Smooth muscle cell (in vitro differentiated cells): ENCODE results near the gene KLHL14. TPM values are rescaled to one million over a fixed set of nuclear protein-coding genes. Genes with fewer than 3 reads are reported as not detected.

Experiments
- DNase-seq: peaks from one replicate; lab custom pipeline; 2025; ENCODE audit not compliant: unreplicated experiment; lab: John Stamatoyannopoulos, UW
- H2AFZ ChIP-seq: fragments of 200-600 bp; sonication (generic); 2 replicates; pipeline ENCODE4 v1.6.0; 2016; ENCODE audit warnings: antibody characterized with exemption, low read depth, mild to moderate bottlenecking
- H3F3A ChIP-seq: fragments of 200-600 bp; sonication (generic); 2 replicates; pipeline ENCODE4 v1.6.0; 2017; ENCODE audit warnings: antibody characterized with exemption, low read depth
- H3K27ac ChIP-seq: fragments of 200-600 bp; sonication (generic); 2 replicates; pipeline ENCODE4 v1.5.1; 2016; ENCODE audit warnings: low read depth, mild to moderate bottlenecking
- H3K27me3 ChIP-seq: fragments of 200-600 bp; sonication (generic); 2 replicates; pipeline ENCODE4 v1.6.1; 2016; ENCODE audit warnings: low read depth, mild to moderate bottlenecking
- H3K36me3 ChIP-seq: fragments of 200-600 bp; sonication (generic); 2 replicates; pipeline ENCODE4 v1.5.1; 2016; ENCODE audit warnings: low read depth
- H3K4me1 ChIP-seq: fragments of 200-600 bp; sonication (generic); 2 replicates; pipeline ENCODE4 v1.5.1; 2016; ENCODE audit warnings: low read depth
- H3K4me2 ChIP-seq: fragments of 200-600 bp; sonication (generic); 2 replicates; pipeline ENCODE4 v1.6.0; 2016; ENCODE audit warnings: mild to moderate bottlenecking
- H3K4me3 ChIP-seq: fragments of 200-600 bp; sonication (generic); 2 replicates; pipeline ENCODE4 v1.5.1; 2016; ENCODE audit warnings: mild to moderate bottlenecking
- H3K79me2 ChIP-seq: fragments of 200-600 bp; sonication (generic); 2 replicates; pipeline ENCODE4 v1.6.0; 2016; ENCODE audit warnings: low read depth, mild to moderate bottlenecking
- H3K9ac ChIP-seq: fragments of 200-600 bp; sonication (generic); 2 replicates; pipeline ENCODE4 v1.6.0; 2016; ENCODE audit warnings: low read depth
- H3K9me3 ChIP-seq: fragments of 200-600 bp; sonication (generic); replicated peaks from 2 replicates; pipeline ENCODE4 v1.5.1; 2016; ENCODE audit warnings: low read depth
- H4K20me1 ChIP-seq: fragments of 200-600 bp; sonication (generic); 2 replicates; pipeline ENCODE4 v1.6.0; 2016; ENCODE audit warnings: low read depth
- WGBS: methylation state at CpG from one replicate; pipeline ENCODE4 v1.1.7; 2016; ENCODE audit warnings: low lambda C conversion rate; 5-methylcytosine and 5-hydroxymethylcytosine counted together
- polyA plus RNA-seq: library from polyadenylated mRNA; unstranded; fragments of >200 nt; fragmentation: Nextera tagmentation; extraction: Ambion mirVana; gene quantifications from 2 replicates; pipeline ENCODE4 v1.2.1, GENCODE V29; 2016
- total RNA-seq: library from RNA; depleted of rRNA; stranded (reverse); fragments of >200 nt; gene quantifications from 2 replicates; pipeline ENCODE4 v1.2.3, GENCODE V29; 2014
- TF ChIP-seq, protein P1 (sequence below): fragments of 200-600 bp; sonication (generic); IDR thresholded peaks from 2 replicates; pipeline ENCODE4 v1.5.1; 2017; ENCODE audit warnings: borderline replicate concordance, mild to moderate bottlenecking, antibody characterized with exemption; ENCODE audit not compliant: insufficient read depth, poor library complexity, severe bottlenecking

The KLHL14 gene
- total and polyA plus RNA-seq, 2 experiments from 2014 or later: not detected

DNA sequence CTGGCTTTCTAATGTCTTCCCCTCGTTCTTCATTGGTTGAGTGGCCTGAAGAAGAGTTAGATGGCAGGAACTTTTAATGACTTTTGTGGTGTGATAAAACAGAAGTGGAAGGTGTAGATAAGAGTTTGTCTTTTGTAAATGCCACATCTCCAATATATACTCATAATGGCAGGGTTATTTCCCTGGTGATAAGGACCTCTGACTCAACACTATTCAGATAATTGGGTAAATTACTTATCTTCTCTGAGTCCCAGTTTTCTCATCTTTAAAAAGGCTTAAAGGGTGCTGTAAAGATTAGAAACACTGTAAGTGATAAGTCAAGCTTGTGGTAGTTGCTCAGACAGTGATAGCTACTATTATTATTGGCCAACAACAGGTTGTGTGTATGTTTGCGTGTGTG lies 9.5 kb downstream of the KLHL14 start:
- TF ChIP-seq, protein P1, sequence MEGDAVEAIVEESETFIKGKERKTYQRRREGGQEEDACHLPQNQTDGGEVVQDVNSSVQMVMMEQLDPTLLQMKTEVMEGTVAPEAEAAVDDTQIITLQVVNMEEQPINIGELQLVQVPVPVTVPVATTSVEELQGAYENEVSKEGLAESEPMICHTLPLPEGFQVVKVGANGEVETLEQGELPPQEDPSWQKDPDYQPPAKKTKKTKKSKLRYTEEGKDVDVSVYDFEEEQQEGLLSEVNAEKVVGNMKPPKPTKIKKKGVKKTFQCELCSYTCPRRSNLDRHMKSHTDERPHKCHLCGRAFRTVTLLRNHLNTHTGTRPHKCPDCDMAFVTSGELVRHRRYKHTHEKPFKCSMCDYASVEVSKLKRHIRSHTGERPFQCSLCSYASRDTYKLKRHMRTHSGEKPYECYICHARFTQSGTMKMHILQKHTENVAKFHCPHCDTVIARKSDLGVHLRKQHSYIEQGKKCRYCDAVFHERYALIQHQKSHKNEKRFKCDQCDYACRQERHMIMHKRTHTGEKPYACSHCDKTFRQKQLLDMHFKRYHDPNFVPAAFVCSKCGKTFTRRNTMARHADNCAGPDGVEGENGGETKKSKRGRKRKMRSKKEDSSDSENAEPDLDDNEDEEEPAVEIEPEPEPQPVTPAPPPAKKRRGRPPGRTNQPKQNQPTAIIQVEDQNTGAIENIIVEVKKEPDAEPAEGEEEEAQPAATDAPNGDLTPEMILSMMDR: no peak
- Histone ChIP-seq H3K36me3 (no peaks in the 10 kb centered on the region), H3K4me2 (no peak overlapping the region), H2AFZ (no peak overlapping the region), H3K9ac (no peak overlapping the region), H3K79me2 (no peaks in the 10 kb centered on the region), H3K27ac (no peak overlapping the region), H3F3A (no peaks in the 10 kb centered on the region), H3K4me1 (no peaks in the 10 kb centered on the region), H3K9me3 (no peaks in the 10 kb centered on the region), H3K4me3 (no peak overlapping the region), H3K27me3 (peaks cover 100% of the 10 kb centered on the region), H4K20me1 (no peaks in the 10 kb centered on the region)
- WGBS: 47% methylated on average over 2 of the region's 2 CpGs
- DNase-seq: no peak

DNA sequence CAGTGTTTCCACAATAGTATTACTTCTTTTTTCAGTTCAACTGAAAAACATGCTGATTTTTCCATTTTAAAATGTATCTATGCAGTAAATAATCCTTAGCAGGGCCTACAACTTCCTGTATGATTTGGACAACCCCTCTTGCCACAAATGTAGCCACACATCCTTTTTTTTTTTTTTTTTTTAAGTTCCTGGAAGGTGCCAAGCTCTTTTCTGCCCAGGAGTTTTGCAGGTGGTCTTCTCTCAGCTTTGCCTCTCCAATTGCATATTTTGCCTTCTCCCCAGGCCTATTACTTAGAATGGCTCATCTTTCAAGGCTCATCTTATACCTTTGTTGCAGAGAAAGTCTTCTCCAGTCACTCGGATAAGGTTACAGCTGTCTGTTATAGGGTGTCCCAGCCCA lies 11.6 kb downstream of the KLHL14 start:
- TF ChIP-seq, protein P1: no peak
- no peaks in the 10 kb centered on the region for H3K4me1 ChIP-seq
- no peaks in the 10 kb centered on the region for H3F3A ChIP-seq
- peaks cover 100% of the 10 kb centered on the region for H3K27me3 ChIP-seq
- H3K27ac ChIP-seq: no peak overlapping the region
- H3K4me2 ChIP-seq: no peak overlapping the region
- H3K4me3 ChIP-seq: no peak overlapping the region
- WGBS: 73% methylated on average over 1 of the region's 1 CpG
- H3K9ac ChIP-seq: no peak overlapping the region
- DNase-seq: no peak
- H3K36me3 ChIP-seq: no peaks in the 10 kb centered on the region
- H3K9me3 ChIP-seq: no peaks in the 10 kb centered on the region
- H3K79me2 ChIP-seq: no peaks in the 10 kb centered on the region
- no peak overlapping the region for H2AFZ ChIP-seq
- no peaks in the 10 kb centered on the region for H4K20me1 ChIP-seq

DNA sequence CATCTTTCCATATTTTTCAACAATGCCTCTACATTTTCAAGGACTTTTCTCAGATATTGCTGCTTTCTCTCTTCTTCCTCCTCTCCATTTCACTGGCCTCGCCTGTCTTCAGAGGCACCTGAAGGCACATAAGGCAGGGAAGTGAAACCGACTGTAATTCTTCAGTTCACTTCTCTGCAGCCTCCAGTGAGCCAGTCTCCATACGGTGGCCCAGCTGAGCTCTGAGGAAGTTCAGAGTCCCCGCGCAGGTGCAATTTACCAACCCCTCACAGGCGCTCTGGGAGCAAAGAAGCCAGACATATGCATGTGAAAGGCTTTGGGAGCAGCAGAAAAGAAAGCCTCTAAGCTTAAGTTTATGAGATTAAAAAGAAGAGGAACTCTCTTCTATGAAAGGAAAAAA lies 12.4 kb downstream of the KLHL14 start:
- Histone ChIP-seq H4K20me1 (no peaks in the 10 kb centered on the region), H3K9ac (no peak overlapping the region), H3F3A (no peaks in the 10 kb centered on the region), H3K36me3 (no peaks in the 10 kb centered on the region), H3K4me1 (no peaks in the 10 kb centered on the region), H3K9me3 (no peaks in the 10 kb centered on the region), H3K27ac (no peak overlapping the region), H3K4me2 (no peak overlapping the region), H3K27me3 (peaks cover 100% of the 10 kb centered on the region), H3K4me3 (no peak overlapping the region), H3K79me2 (no peaks in the 10 kb centered on the region), H2AFZ (no peak overlapping the region)
- no peak for DNase-seq
- 18% methylated on average over 6 of the region's 6 CpGs for WGBS
- TF ChIP-seq, protein P1: no peak

DNA sequence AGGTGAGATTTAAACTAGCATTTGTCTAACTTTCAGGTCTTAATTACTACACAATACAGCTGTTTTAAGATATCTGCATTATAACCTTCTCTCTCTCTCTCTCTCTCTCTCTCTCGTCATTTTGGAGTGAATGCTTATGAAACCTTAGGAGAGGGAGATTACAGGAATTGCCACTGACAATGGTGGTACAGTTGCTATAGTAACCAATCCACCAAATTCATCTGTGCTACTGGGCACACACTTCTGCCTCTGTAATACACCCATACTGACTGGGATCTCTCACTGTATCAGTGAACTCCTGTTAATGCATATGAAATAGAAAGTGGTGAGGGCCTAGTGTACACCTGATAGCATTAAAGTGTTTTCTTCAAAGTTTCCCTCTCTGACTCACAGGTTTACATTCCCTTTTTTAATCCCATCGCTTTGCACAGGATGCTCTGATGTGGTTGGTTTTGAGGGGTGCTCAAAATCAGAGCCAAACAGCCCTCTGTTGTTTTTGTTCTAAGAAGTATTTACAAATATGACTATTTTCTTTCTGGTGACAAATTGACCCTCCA lies 13.1 kb downstream of the KLHL14 start:
- peaks cover 100% of the 10 kb centered on the region for H3K27me3 ChIP-seq
- H3K9me3 ChIP-seq: no peaks in the 10 kb centered on the region
- no peaks in the 10 kb centered on the region for H3K36me3 ChIP-seq
- H3K9ac ChIP-seq: no peak overlapping the region
- TF ChIP-seq, protein P1: no peak
- H3K4me1 ChIP-seq: peaks cover 7% of the 10 kb centered on the region
- H3F3A ChIP-seq: no peaks in the 10 kb centered on the region
- no peak overlapping the region for H2AFZ ChIP-seq
- 88% methylated on average over 2 of the region's 2 CpGs for WGBS
- no peak for DNase-seq
- H3K4me3 ChIP-seq: no peak overlapping the region
- no peaks in the 10 kb centered on the region for H4K20me1 ChIP-seq
- H3K4me2 ChIP-seq: no peak overlapping the region
- no peak overlapping the region for H3K27ac ChIP-seq
- H3K79me2 ChIP-seq: no peaks in the 10 kb centered on the region
